CD4-positive, CD25-positive, alpha-beta regulatory T cell (primary cell): ENCODE measurements around the gene RAC3. TPM values are rescaled to one million over a fixed set of nuclear protein-coding genes. Genes with fewer than 3 reads are reported as not detected.

ENCODE experiments used
- ATAC-seq, 2 donors: fragments of 150-1000 bp; cut with Tn5 transposase; one replicate each; pipeline ENCODE4 v1.10.0; 2021; ENCODE audit warnings: low read depth in 2 of 2, moderate number of reproducible peaks in 2 of 2, moderate library complexity in 1 of 2
- DNase-seq, 3 donors: peaks; one replicate each; pipeline versions ENCODE4 v3.0.0 to v3.0.0-alpha.2; 2012 to 2022; ENCODE audit warnings: mixed read lengths in 1 of 3
- H3K27ac ChIP-seq: one replicate; pipeline ENCODE4 v1.7.0; 2013; ENCODE audit warnings: mild to moderate bottlenecking, low read length; ENCODE audit not compliant: insufficient read depth, poor library complexity, severe bottlenecking
- H3K27me3 ChIP-seq: one replicate; pipeline ENCODE4 v1.7.0; 2013; ENCODE audit warnings: low read length; ENCODE audit not compliant: control insufficient read depth, insufficient read depth
- H3K36me3 ChIP-seq: one replicate; pipeline ENCODE4 v1.7.0; 2013; ENCODE audit warnings: mild to moderate bottlenecking, low read length, moderate library complexity; ENCODE audit not compliant: control insufficient read depth, insufficient read depth
- H3K4me1 ChIP-seq: 2 replicates; pipeline ENCODE4 v1.7.0; 2013; ENCODE audit warnings: mild to moderate bottlenecking, low read length; ENCODE audit not compliant: insufficient read depth, control insufficient read depth, poor library complexity, severe bottlenecking
- H3K4me3 ChIP-seq: one replicate; pipeline ENCODE4 v1.7.0; 2013; ENCODE audit warnings: low read depth, mild to moderate bottlenecking, low read length, moderate library complexity
- H3K9me3 ChIP-seq, 2 experiments: 1 replicate in 1 of 2; 2 replicates in 1 of 2; pipeline ENCODE4 v1.7.0; 2013; ENCODE audit warnings: low read length in 2 of 2, mild to moderate bottlenecking in 1 of 2, moderate library complexity in 1 of 2; ENCODE audit not compliant: control insufficient read depth in 2 of 2
- H3K27ac Mint-ChIP-seq, 3 donors: one replicate each; pipeline ENCODE4 v1.8.0; 2020 to 2022; ENCODE audit warnings: mild to moderate bottlenecking in 3 of 3, mixed read lengths in 3 of 3, moderate library complexity in 2 of 3
- H3K27me3 Mint-ChIP-seq: one replicate; pipeline ENCODE4 v1.8.0; 2022; ENCODE audit warnings: mild to moderate bottlenecking, mixed read lengths
- H3K36me3 Mint-ChIP-seq: one replicate; pipeline ENCODE4 v1.8.0; 2020; ENCODE audit warnings: mixed read lengths
- H3K4me1 Mint-ChIP-seq, 4 donors: one replicate each; pipeline ENCODE4 v1.8.0; 2020 to 2022; ENCODE audit warnings: mixed read lengths in 4 of 4, mild to moderate bottlenecking in 1 of 4
- H3K4me3 Mint-ChIP-seq, 4 donors: one replicate each; pipeline ENCODE4 v1.8.0; 2020 to 2022; ENCODE audit warnings: mild to moderate bottlenecking in 4 of 4, mixed read lengths in 4 of 4, moderate library complexity in 3 of 4
- H3K9me3 Mint-ChIP-seq, 7 donors: one replicate each; pipeline ENCODE4 v1.8.0; 2020 to 2022; ENCODE audit warnings: mixed read lengths in 7 of 7, mild to moderate bottlenecking in 3 of 7, moderate library complexity in 2 of 7
- polyA plus RNA-seq, 4 donors: library from polyadenylated mRNA; unstranded; fragments of 300-500 nt; fragmentation: Illumina TruSeq; gene quantifications; one replicate each; pipeline ENCODE4 v1.2.3, GENCODE V29; 2021
- total RNA-seq: library from RNA; stranded (reverse); gene quantifications from one replicate; pipeline ENCODE4 v1.2.3, GENCODE V29; 2022

The RAC3 gene
- total and polyA plus RNA-seq, 5 donors from 2014 or later = 0.26 to 3.6 TPM; not detected in 3

DNA sequence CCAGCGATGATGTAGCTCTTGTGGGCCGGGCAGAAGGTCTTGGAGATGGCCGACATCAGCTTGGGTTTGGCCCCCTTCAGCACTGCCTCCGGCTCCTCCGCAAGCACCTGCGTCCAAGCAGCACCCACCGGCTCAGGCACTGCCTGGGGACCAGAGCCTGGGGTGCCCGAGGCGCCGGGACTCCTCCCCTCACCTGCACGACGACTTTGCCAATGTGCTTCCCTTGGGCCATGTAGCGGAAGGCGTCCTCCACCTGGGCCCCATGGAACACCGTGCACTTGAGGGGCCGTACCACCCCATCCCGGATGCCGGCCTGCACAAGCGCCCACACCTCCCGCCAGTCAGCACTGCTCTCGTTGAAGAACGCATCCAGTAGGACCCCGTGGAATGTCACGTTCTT is 51.5 kb downstream of the RAC3 start:
- H3K27me3 ChIP-seq = no peaks in the 10 kb centered on the region
- no peak overlapping the region for H3K27ac Mint-ChIP-seq
- no peak overlapping the region for H3K4me3 Mint-ChIP-seq
- no peaks in the 10 kb centered on the region for H3K4me1 Mint-ChIP-seq
- ATAC-seq = no peak
- H3K9me3 Mint-ChIP-seq = no peaks in the 10 kb centered on the region
- H3K4me1 ChIP-seq = no peaks in the 10 kb centered on the region
- no peaks in the 10 kb centered on the region for H3K9me3 ChIP-seq
- DNase-seq = no peak
- no peaks in the 10 kb centered on the region for H3K36me3 Mint-ChIP-seq
- no peak overlapping the region for H3K4me3 ChIP-seq
- H3K27ac ChIP-seq = no peak overlapping the region
- peaks cover 28% of the 10 kb centered on the region for H3K36me3 ChIP-seq
- no peaks in the 10 kb centered on the region for H3K27me3 Mint-ChIP-seq

Other genes starting within 250 kb of the RAC3 start
- not detected for gene GCGR, start 227.5 kb upstream of the RAC3 start, total RNA-seq
- gene GCGR, start 227.5 kb upstream of the RAC3 start, polyA plus RNA-seq = not detected
- 59.9 TPM for gene MCRIP1, start 198.4 kb upstream of the RAC3 start, total RNA-seq
- gene MCRIP1, start 198.4 kb upstream of the RAC3 start, polyA plus RNA-seq = 10 to 100 TPM; 58.1 to 93.2 (median 77.1) TPM
- gene PPP1R27, start 196.6 kb upstream of the RAC3 start, total RNA-seq = not detected
- not detected for gene PPP1R27, start 196.6 kb upstream of the RAC3 start, polyA plus RNA-seq
- gene P4HB, start 171.1 kb upstream of the RAC3 start, total RNA-seq = 231 TPM
- 100 to 1,000 TPM; 186 to 216 (median 207) TPM for gene P4HB, start 171.1 kb upstream of the RAC3 start, polyA plus RNA-seq
- 578 TPM for gene ARHGDIA, start 160.3 kb upstream of the RAC3 start, total RNA-seq
- gene ARHGDIA, start 160.3 kb upstream of the RAC3 start, polyA plus RNA-seq = 100 to 1,000 TPM in 2 of 4 donors, 10 to 100 TPM in 2; 91.4 to 141 (median 99.4) TPM
- gene ALYREF, start 140.1 kb upstream of the RAC3 start, total RNA-seq = 90.9 TPM
- gene ALYREF, start 140.1 kb upstream of the RAC3 start, polyA plus RNA-seq = 10 to 100 TPM; 24.8 to 57.6 (median 39.6) TPM
- gene ANAPC11, start 140.0 kb upstream of the RAC3 start, total RNA-seq = 44.4 TPM
- gene ANAPC11, start 140.0 kb upstream of the RAC3 start, polyA plus RNA-seq = 100 to 1,000 TPM; 262 to 331 (median 290) TPM
- not detected for gene NPB, start 129.4 kb upstream of the RAC3 start, total RNA-seq
- under 1 TPM in 1 of 4 donors, not detected in 3; 0.10 TPM for gene NPB, start 129.4 kb upstream of the RAC3 start, polyA plus RNA-seq
- 28.6 TPM for gene PCYT2, start 120.3 kb upstream of the RAC3 start, total RNA-seq
- 10 to 100 TPM; 25.6 to 30.9 (median 26.8) TPM for gene PCYT2, start 120.3 kb upstream of the RAC3 start, polyA plus RNA-seq
- 78.1 TPM for gene SIRT7, start 113.5 kb upstream of the RAC3 start, total RNA-seq
- gene SIRT7, start 113.5 kb upstream of the RAC3 start, polyA plus RNA-seq = 10 to 100 TPM; 35.9 to 43.8 (median 41.7) TPM
- 14.3 TPM for gene MAFG, start 103.9 kb upstream of the RAC3 start, total RNA-seq
- 1 to 10 TPM; 2.2 to 3.0 (median 2.6) TPM for gene MAFG, start 103.9 kb upstream of the RAC3 start, polyA plus RNA-seq
- gene PYCR1, start 94.4 kb upstream of the RAC3 start, total RNA-seq = 1.1 TPM
- gene PYCR1, start 94.4 kb upstream of the RAC3 start, polyA plus RNA-seq = 1 to 10 TPM in 2 of 4 donors, under 1 TPM in 2; 0.54 to 2.2 (median 1.1) TPM
- gene MYADML2, start 84.4 kb upstream of the RAC3 start, total RNA-seq = not detected
- gene MYADML2, start 84.4 kb upstream of the RAC3 start, polyA plus RNA-seq = not detected
- gene NOTUM, start 70.5 kb upstream of the RAC3 start, total RNA-seq = not detected
- gene NOTUM, start 70.5 kb upstream of the RAC3 start, polyA plus RNA-seq = under 1 TPM in 2 of 4 donors, not detected in 2; 0.09 to 0.17 TPM
- gene ASPSCR1, start 54.0 kb upstream of the RAC3 start, total RNA-seq = 41.4 TPM
- 10 to 100 TPM; 25.2 to 29.4 (median 28.2) TPM for gene ASPSCR1, start 54.0 kb upstream of the RAC3 start, polyA plus RNA-seq
- gene CENPX, start 8.8 kb upstream of the RAC3 start, total RNA-seq = 31.4 TPM
- 10 to 100 TPM; 43.8 to 66.4 (median 65.0) TPM for gene CENPX, start 8.8 kb upstream of the RAC3 start, polyA plus RNA-seq
- 16.6 TPM for gene LRRC45, start 8.4 kb upstream of the RAC3 start, total RNA-seq
- gene LRRC45, start 8.4 kb upstream of the RAC3 start, polyA plus RNA-seq = 1 to 10 TPM; 3.9 to 7.7 (median 6.0) TPM
- 96.9 TPM for gene DCXR, start 6.0 kb downstream of the RAC3 start, total RNA-seq
- 100 to 1,000 TPM; 125 to 150 (median 131) TPM for gene DCXR, start 6.0 kb downstream of the RAC3 start, polyA plus RNA-seq
- 35.1 TPM for gene RFNG, start 20.1 kb downstream of the RAC3 start, total RNA-seq
- 1 to 10 TPM; 3.2 to 5.6 (median 4.4) TPM for gene RFNG, start 20.1 kb downstream of the RAC3 start, polyA plus RNA-seq
- 87.5 TPM for gene GPS1, start 20.2 kb downstream of the RAC3 start, total RNA-seq
- 100 to 1,000 TPM; 128 to 170 (median 162) TPM for gene GPS1, start 20.2 kb downstream of the RAC3 start, polyA plus RNA-seq
- gene DUS1L, start 34.1 kb downstream of the RAC3 start, total RNA-seq = 128 TPM
- 10 to 100 TPM; 49.3 to 91.5 (median 62.3) TPM for gene DUS1L, start 34.1 kb downstream of the RAC3 start, polyA plus RNA-seq
- 153 TPM for gene FASN, start 66.6 kb downstream of the RAC3 start, total RNA-seq
- gene FASN, start 66.6 kb downstream of the RAC3 start, polyA plus RNA-seq = under 1 TPM; 0.23 to 0.93 (median 0.59) TPM
- gene CCDC57, start 181.2 kb downstream of the RAC3 start, total RNA-seq = 76.6 TPM
- 10 to 100 TPM; 27.7 to 38.9 (median 33.7) TPM for gene CCDC57, start 181.2 kb downstream of the RAC3 start, polyA plus RNA-seq
- gene SLC16A3, start 197.4 kb downstream of the RAC3 start, total RNA-seq = 52.5 TPM
- 1 to 10 TPM; 1.5 to 3.3 (median 2.2) TPM for gene SLC16A3, start 197.4 kb downstream of the RAC3 start, polyA plus RNA-seq
- gene CSNK1D, start 242.0 kb downstream of the RAC3 start, total RNA-seq = 333 TPM
- 10 to 100 TPM; 41.2 to 50.3 (median 48.6) TPM for gene CSNK1D, start 242.0 kb downstream of the RAC3 start, polyA plus RNA-seq